DOHH2 (cell line): Measurements from ENCODE around the gene SHB.

Source experiments
- H3F3A ChIP-seq: fragments of 200-600 bp; sonication (generic), shearing (Covaris generic); 2 replicates; pipeline ENCODE4 v1.6.0; 2016; ENCODE audit warnings: antibody characterized with exemption, mild to moderate bottlenecking; ENCODE audit not compliant: control insufficient read depth, insufficient read depth
- H3K27ac ChIP-seq: fragments of 200-600 bp; sonication (generic); 2 replicates; pipeline ENCODE4 v1.5.1; 2014; ENCODE audit warnings: low read depth, mild to moderate bottlenecking, low read length, moderate library complexity
- H3K27me3 ChIP-seq: fragments of 200-600 bp; sonication (generic); 2 replicates; pipeline ENCODE4 v1.6.1; 2014; ENCODE audit warnings: mild to moderate bottlenecking, low read length, mixed read lengths; ENCODE audit not compliant: control insufficient read depth
- H3K36me3 ChIP-seq: fragments of 200-600 bp; sonication (generic); 2 replicates; pipeline ENCODE4 v1.6.1; 2014; ENCODE audit warnings: mild to moderate bottlenecking, low read length, moderate library complexity, mixed read lengths; ENCODE audit not compliant: control insufficient read depth
- H3K4me1 ChIP-seq: fragments of 200-600 bp; sonication (generic); 2 replicates; pipeline ENCODE4 v1.6.1; 2014; ENCODE audit warnings: mild to moderate bottlenecking, low read length, mixed read lengths; ENCODE audit not compliant: control insufficient read depth
- H3K4me2 ChIP-seq: fragments of 200-600 bp; sonication (generic); 2 replicates; pipeline ENCODE4 v1.6.0; 2014; ENCODE audit warnings: mild to moderate bottlenecking, low read length, moderate library complexity
- H3K4me3 ChIP-seq: fragments of 200-600 bp; sonication (generic); 2 replicates; pipeline ENCODE4 v1.5.1; 2014; ENCODE audit warnings: mild to moderate bottlenecking, low read length, mixed read lengths
- H3K79me2 ChIP-seq: fragments of 200-600 bp; sonication (generic); 2 replicates; pipeline ENCODE4 v1.6.1; 2014; ENCODE audit warnings: mild to moderate bottlenecking, low read length, mixed read lengths; ENCODE audit not compliant: control insufficient read depth
- H3K9me2 ChIP-seq: fragments of 200-600 bp; sonication (generic); replicated peaks from 2 replicates; pipeline ENCODE4 v1.6.1; 2014; ENCODE audit warnings: mild to moderate bottlenecking, low read length, mixed read lengths; ENCODE audit not compliant: control insufficient read depth
- H3K9me3 ChIP-seq: fragments of 200-600 bp; sonication (generic); 2 replicates; pipeline ENCODE4 v1.6.1; 2014; ENCODE audit warnings: antibody characterized with exemption, low read length, mixed read lengths; ENCODE audit not compliant: control insufficient read depth, insufficient read depth
- H4K20me1 ChIP-seq: fragments of 200-600 bp; sonication (generic); 2 replicates; pipeline ENCODE4 v1.6.0; 2014; ENCODE audit warnings: low read depth, mild to moderate bottlenecking, antibody characterized with exemption, low read length, moderate library complexity; ENCODE audit not compliant: control insufficient read depth, insufficient read depth
- EZH2phosphoT487 ChIP-seq: fragments of 200-600 bp; sonication (generic); IDR thresholded peaks from 2 replicates; pipeline ENCODE4 v1.6.1; 2017; ENCODE audit warnings: borderline replicate concordance, mild to moderate bottlenecking, antibody characterized with exemption, low read length, moderate library complexity, mixed read lengths
- TF ChIP-seq, protein P1 (sequence below): fragments of 200-600 bp; sonication (generic); IDR thresholded peaks from one replicate; pipeline ENCODE4 v1.5.1; 2014; ENCODE audit warnings: antibody characterized with exemption, mild to moderate bottlenecking, low read depth, low read length; ENCODE audit not compliant: poor library complexity, severe bottlenecking

Gene SHB

GRCh38 chr9:37987467-37987981 lies 81.5 kb downstream of the SHB start:
- Histone ChIP-seq H3K4me2 (no peak overlapping the region), H3K9me3 (no peaks in the 10 kb centered on the region), H4K20me1 (no peaks in the 10 kb centered on the region), H3K9me2 (no peaks in the 10 kb centered on the region), H3K36me3 (no peaks in the 10 kb centered on the region), H3K27me3 (peaks cover 11% of the 10 kb centered on the region; the same call in 1 of the 2 replicates), H3K27ac (no peak overlapping the region), H3K4me1 (no peaks in the 10 kb centered on the region), H3F3A (no peaks in the 10 kb centered on the region), H3K4me3 (no peak overlapping the region), H3K79me2 (no peaks in the 10 kb centered on the region)
- TF ChIP-seq, protein P1, sequence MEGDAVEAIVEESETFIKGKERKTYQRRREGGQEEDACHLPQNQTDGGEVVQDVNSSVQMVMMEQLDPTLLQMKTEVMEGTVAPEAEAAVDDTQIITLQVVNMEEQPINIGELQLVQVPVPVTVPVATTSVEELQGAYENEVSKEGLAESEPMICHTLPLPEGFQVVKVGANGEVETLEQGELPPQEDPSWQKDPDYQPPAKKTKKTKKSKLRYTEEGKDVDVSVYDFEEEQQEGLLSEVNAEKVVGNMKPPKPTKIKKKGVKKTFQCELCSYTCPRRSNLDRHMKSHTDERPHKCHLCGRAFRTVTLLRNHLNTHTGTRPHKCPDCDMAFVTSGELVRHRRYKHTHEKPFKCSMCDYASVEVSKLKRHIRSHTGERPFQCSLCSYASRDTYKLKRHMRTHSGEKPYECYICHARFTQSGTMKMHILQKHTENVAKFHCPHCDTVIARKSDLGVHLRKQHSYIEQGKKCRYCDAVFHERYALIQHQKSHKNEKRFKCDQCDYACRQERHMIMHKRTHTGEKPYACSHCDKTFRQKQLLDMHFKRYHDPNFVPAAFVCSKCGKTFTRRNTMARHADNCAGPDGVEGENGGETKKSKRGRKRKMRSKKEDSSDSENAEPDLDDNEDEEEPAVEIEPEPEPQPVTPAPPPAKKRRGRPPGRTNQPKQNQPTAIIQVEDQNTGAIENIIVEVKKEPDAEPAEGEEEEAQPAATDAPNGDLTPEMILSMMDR: no peak
- TF ChIP-seq EZH2phosphoT487: no peak

DNA sequence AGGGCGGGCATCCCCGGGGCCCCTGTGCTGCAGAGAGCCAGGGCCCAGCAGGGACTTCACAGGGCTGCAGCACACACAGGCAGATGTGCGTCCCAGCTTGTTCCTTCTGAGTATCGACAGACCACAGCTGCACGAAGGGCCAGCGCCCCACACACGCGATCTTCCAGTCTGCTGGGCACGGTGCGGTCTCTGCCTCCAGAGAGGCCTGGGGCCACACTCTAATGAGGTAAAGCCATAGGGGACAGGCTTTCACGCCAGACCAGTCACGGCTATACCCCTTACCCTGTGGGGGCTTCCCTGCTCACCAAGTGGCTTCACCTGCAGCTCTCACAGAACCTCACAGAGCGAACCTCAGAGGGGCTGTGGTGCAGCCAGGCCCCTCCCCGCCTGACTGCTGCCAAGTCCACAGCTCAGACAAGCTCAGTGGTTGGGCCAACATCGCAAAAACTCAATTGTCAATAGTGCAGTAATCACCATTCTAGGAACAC lies 82.2 kb downstream of the SHB start:
- Histone ChIP-seq H3F3A (no peaks in the 10 kb centered on the region), H3K9me2 (no peaks in the 10 kb centered on the region), H3K27ac (no peak overlapping the region), H3K9me3 (no peaks in the 10 kb centered on the region), H3K4me2 (no peak overlapping the region), H3K27me3 (peaks cover 11% of the 10 kb centered on the region; the same call in 1 of the 2 replicates), H3K4me3 (no peak overlapping the region), H3K4me1 (no peaks in the 10 kb centered on the region), H3K36me3 (no peaks in the 10 kb centered on the region), H4K20me1 (no peaks in the 10 kb centered on the region), H3K79me2 (no peaks in the 10 kb centered on the region)
- TF ChIP-seq EZH2phosphoT487: no peak
- TF ChIP-seq, protein P1: no peak

GRCh38 chr9:37986001-37986400 lies 83.0 kb downstream of the SHB start:
- H3K4me1 ChIP-seq: no peaks in the 10 kb centered on the region
- H4K20me1 ChIP-seq: no peaks in the 10 kb centered on the region
- H3K9me3 ChIP-seq: no peaks in the 10 kb centered on the region
- H3K36me3 ChIP-seq: no peaks in the 10 kb centered on the region
- no peak overlapping the region for H3K4me3 ChIP-seq
- H3K27ac ChIP-seq: no peak overlapping the region
- H3K4me2 ChIP-seq: no peak overlapping the region
- H3K79me2 ChIP-seq: no peaks in the 10 kb centered on the region
- no peaks in the 10 kb centered on the region for H3F3A ChIP-seq
- no peaks in the 10 kb centered on the region for H3K9me2 ChIP-seq
- no peak for TF ChIP-seq EZH2phosphoT487
- TF ChIP-seq, protein P1: no peak
- H3K27me3 ChIP-seq: peaks cover 11% of the 10 kb centered on the region; the same call in 1 of the 2 replicates
